ENCODE results near the gene RCAN2. TPM values are rescaled to one million over a fixed set of nuclear protein-coding genes. Genes with fewer than 3 reads are reported as not detected.

Gene RCAN2
- total and polyA plus RNA-seq, 2 donors (not counting 3 experiments of a cell fraction or from before 2014, with no cell fraction given), result 0.07 to 0.33 TPM

DNA sequence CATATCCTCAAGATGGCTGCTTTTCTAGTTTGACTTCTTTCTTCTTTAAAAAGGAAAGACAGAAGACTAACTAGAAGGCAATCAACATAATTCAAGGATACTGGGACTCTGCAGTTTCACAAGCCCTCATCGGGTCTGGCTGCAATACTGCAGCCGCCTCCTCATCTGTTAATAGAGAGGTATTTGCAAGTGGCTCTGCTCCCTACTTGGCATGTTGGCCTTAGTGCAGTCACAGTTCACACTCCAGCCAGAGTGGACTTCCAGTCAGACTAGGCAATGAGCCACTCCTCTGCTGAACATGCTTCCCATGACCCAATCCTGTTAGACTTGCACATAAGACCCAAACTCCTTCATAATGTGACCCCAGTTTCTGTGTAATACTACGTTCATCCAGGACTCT lies 178.6 kb downstream of the RCAN2 start:
- CTCF ChIA-PET, result no interaction called here
- FAIRE-seq (no peak), DNase-seq (ENCODE audit: low read depth, low spot score) (no peak)
- H3K4me2 ChIP-seq (ENCODE audit: insufficient read depth, low read length), result no peak overlapping the region
- H3K9ac ChIP-seq (replicated peaks; ENCODE audit: extremely low read depth, insufficient read depth, low read length), result no peak overlapping the region
- peaks cover 0 to 6% of the 10 kb centered on the region in 2 experiments for H3K27me3 ChIP-seq (ENCODE audit: control insufficient read depth in 2 of 2, insufficient read depth in 2 of 2, low read length in 2 of 2)
- no peak overlapping the region for H3K4me3 ChIP-seq (replicated peaks in 1 of 3; ENCODE audit: insufficient read depth in 1 of 3, low read depth in 1 of 3, low read length in 3 of 3)
- H3K4me1 ChIP-seq (ENCODE audit: control insufficient read depth, extremely low read depth, insufficient read depth, low read length), result no peaks in the 10 kb centered on the region
- POLR2A ChIA-PET, result no interaction called here
- H3K79me2 ChIP-seq (ENCODE audit: control insufficient read depth, insufficient read depth, low read length), result no peaks in the 10 kb centered on the region
- no peak overlapping the region for H2AFZ ChIP-seq (ENCODE audit: low read depth, low read length)
- H3K36me3 ChIP-seq (ENCODE audit: control insufficient read depth in 2 of 2, extremely low read depth in 1 of 2, insufficient read depth in 2 of 2, low read length in 2 of 2), result no peaks in the 10 kb centered on the region
- dilution Hi-C loops (cut with MboI; ENCODE audit: extremely low pct_ligation_motif_present, low sequenced_read_pairs), result no loop called here
- no peaks in the 10 kb centered on the region for H3K9me3 ChIP-seq (replicated peaks; ENCODE audit: control insufficient read depth, insufficient read depth, low read length)
- H4K20me1 ChIP-seq (replicated peaks; ENCODE audit: control insufficient read depth, extremely low read depth, insufficient read depth, low read length), result no peaks in the 10 kb centered on the region
- no TSS peak for BruUV-seq (replicated peaks)
- no peaks in the 10 kb centered on the region for H3K9me1 ChIP-seq (replicated peaks; ENCODE audit: control insufficient read depth, extremely low read depth, insufficient read depth, low read length)
- intact Hi-C loops (cut with micrococcal nuclease), result no loop called here
- TF ChIP-seq EZH2 (IDR thresholded peaks at IDR 0.05; ENCODE audit: borderline replicate concordance, low read depth, low read length, severe bottlenecking) (no peak), POLR2AphosphoS5 (IDR thresholded peaks at IDR 0.05; ENCODE audit: insufficient read depth, low read depth, low read length) (no peak), FOS (IDR thresholded peaks at IDR 0.05; ENCODE audit: borderline replicate concordance, insufficient read depth, low read length) (no peak), MYC (IDR thresholded peaks at IDR 0.05; ENCODE audit: low read depth, low read length) (no peak)
- TF ChIP-seq, protein P1, sequence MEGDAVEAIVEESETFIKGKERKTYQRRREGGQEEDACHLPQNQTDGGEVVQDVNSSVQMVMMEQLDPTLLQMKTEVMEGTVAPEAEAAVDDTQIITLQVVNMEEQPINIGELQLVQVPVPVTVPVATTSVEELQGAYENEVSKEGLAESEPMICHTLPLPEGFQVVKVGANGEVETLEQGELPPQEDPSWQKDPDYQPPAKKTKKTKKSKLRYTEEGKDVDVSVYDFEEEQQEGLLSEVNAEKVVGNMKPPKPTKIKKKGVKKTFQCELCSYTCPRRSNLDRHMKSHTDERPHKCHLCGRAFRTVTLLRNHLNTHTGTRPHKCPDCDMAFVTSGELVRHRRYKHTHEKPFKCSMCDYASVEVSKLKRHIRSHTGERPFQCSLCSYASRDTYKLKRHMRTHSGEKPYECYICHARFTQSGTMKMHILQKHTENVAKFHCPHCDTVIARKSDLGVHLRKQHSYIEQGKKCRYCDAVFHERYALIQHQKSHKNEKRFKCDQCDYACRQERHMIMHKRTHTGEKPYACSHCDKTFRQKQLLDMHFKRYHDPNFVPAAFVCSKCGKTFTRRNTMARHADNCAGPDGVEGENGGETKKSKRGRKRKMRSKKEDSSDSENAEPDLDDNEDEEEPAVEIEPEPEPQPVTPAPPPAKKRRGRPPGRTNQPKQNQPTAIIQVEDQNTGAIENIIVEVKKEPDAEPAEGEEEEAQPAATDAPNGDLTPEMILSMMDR (IDR thresholded peaks at IDR 0.05; ENCODE audit: extremely low read depth in 1 of 2, insufficient read depth in 1 of 2, low read depth in 1 of 2, low read length in 2 of 2), result no peak
- no peak overlapping the region for H3K27ac ChIP-seq (ENCODE audit: insufficient read depth, low read depth, low read length)

DNA sequence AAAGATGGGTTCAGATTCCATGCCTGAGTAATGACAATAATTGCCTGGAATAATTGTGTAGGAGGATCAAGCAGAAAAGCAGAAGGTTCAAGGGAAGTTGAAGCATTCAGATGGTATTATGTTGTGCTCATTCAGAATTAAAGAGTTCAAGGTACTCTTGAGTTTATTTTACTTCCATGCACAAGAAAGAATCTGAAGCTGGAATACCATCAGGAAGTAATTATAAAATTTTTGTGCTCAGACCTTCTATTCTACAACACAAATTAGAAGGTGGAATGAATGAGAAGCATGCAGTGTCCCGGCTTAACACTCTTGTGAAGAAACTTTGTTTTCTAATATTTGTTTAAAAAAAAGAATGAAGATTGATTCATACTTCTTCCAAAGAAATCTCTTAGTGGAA lies 181.1 kb downstream of the RCAN2 start:
- no peak overlapping the region for H3K27ac ChIP-seq (ENCODE audit: insufficient read depth, low read depth, low read length)
- H3K9me3 ChIP-seq (replicated peaks; ENCODE audit: control insufficient read depth, insufficient read depth, low read length), result no peaks in the 10 kb centered on the region
- no peaks in the 10 kb centered on the region for H4K20me1 ChIP-seq (replicated peaks; ENCODE audit: control insufficient read depth, extremely low read depth, insufficient read depth, low read length)
- intact Hi-C loops (cut with micrococcal nuclease) (no loop called here), dilution Hi-C loops (cut with MboI; ENCODE audit: extremely low pct_ligation_motif_present, low sequenced_read_pairs) (no loop called here)
- FAIRE-seq (no peak), DNase-seq (ENCODE audit: low read depth, low spot score) (no peak)
- H3K36me3 ChIP-seq (ENCODE audit: control insufficient read depth in 2 of 2, extremely low read depth in 1 of 2, insufficient read depth in 2 of 2, low read length in 2 of 2), result no peaks in the 10 kb centered on the region
- H2AFZ ChIP-seq (ENCODE audit: low read depth, low read length), result no peak overlapping the region
- H3K9me1 ChIP-seq (replicated peaks; ENCODE audit: control insufficient read depth, extremely low read depth, insufficient read depth, low read length), result no peaks in the 10 kb centered on the region
- H3K4me2 ChIP-seq (ENCODE audit: insufficient read depth, low read length), result no peak overlapping the region
- POLR2A ChIA-PET, result no interaction called here
- no peak overlapping the region for H3K4me3 ChIP-seq (replicated peaks in 1 of 3; ENCODE audit: insufficient read depth in 1 of 3, low read depth in 1 of 3, low read length in 3 of 3)
- H3K4me1 ChIP-seq (ENCODE audit: control insufficient read depth, extremely low read depth, insufficient read depth, low read length), result no peaks in the 10 kb centered on the region
- no TSS peak for BruUV-seq (replicated peaks)
- H3K79me2 ChIP-seq (ENCODE audit: control insufficient read depth, insufficient read depth, low read length), result no peaks in the 10 kb centered on the region
- H3K9ac ChIP-seq (replicated peaks; ENCODE audit: extremely low read depth, insufficient read depth, low read length), result no peak overlapping the region
- TF ChIP-seq GATA2 (IDR thresholded peaks at IDR 0.05; ENCODE audit: insufficient read depth, insufficient read length, low read depth, low read length), result no peak
- TF ChIP-seq, protein P2, sequence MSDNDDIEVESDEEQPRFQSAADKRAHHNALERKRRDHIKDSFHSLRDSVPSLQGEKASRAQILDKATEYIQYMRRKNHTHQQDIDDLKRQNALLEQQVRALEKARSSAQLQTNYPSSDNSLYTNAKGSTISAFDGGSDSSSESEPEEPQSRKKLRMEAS (IDR thresholded peaks at IDR 0.05; ENCODE audit: insufficient read depth, insufficient read length), result no peak
- no peak for TF ChIP-seq MYC (IDR thresholded peaks at IDR 0.05; ENCODE audit: low read depth, low read length)
- TF ChIP-seq POLR2A (IDR thresholded peaks at IDR 0.05; ENCODE audit: low read depth, low read length), result no peak
- TF ChIP-seq EZH2 (IDR thresholded peaks at IDR 0.05; ENCODE audit: borderline replicate concordance, low read depth, low read length, severe bottlenecking), result no peak
- no peak for TF ChIP-seq POLR2AphosphoS5 (IDR thresholded peaks at IDR 0.05; ENCODE audit: insufficient read depth, low read depth, low read length)
- no peak for TF ChIP-seq JUN (IDR thresholded peaks at IDR 0.05; ENCODE audit: borderline replicate concordance, insufficient read depth, insufficient read length, low read depth)
- TF ChIP-seq, protein P1 (IDR thresholded peaks at IDR 0.05; ENCODE audit: extremely low read depth in 1 of 2, insufficient read depth in 1 of 2, low read depth in 1 of 2, low read length in 2 of 2), result no peak
- no peak for TF ChIP-seq FOS (IDR thresholded peaks at IDR 0.05; ENCODE audit: borderline replicate concordance, insufficient read depth, low read length)
- CTCF ChIA-PET, result no interaction called here
- H3K27me3 ChIP-seq (ENCODE audit: control insufficient read depth in 2 of 2, insufficient read depth in 2 of 2, low read length in 2 of 2), result peaks cover 0 to 9% of the 10 kb centered on the region in 2 experiments
